DMS 273 (cell line): ENCODE results near the gene ZNF14.
"Not testable (repeated sequence)": the region's sequence is repeated elsewhere in the genome, so short reads cannot be mapped to it uniquely, and the experiment has no call there.

Source experiments
- DNase-seq: peaks from one replicate; lab custom pipeline; 2025; ENCODE audit not compliant: unreplicated experiment; lab: John Stamatoyannopoulos, UW

ZNF14 gene

GRCh38 chr19:19732579-19733501 is at the start of gene ZNF14:
ZNF14 (minus strand) TSS chr19:19733112; CDS start chr19:19732958, 154 bp downstream.
- peak; percentile 98 for DNase-seq

DNA sequence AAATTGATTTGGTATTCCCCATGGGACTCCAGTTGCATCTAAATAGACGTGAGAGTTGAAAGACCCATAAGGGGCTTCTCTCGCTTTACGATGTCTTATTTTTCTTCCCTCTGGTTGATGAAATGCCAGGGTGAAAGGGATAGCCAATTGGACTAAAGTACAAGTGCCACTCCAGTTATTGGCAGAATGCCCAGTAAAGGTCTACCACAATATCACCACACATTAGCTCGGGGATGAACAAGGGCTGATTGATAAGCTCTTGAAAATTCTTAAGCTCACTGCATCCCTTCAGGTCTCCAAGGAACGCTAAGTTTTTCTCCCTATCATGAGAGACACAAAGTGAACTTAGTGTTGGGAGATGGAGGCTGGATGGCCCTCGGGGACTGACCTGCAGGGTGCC is 48.9 kb upstream of the ZNF14 start:
- DNase-seq: not testable (repeated sequence)

DNA sequence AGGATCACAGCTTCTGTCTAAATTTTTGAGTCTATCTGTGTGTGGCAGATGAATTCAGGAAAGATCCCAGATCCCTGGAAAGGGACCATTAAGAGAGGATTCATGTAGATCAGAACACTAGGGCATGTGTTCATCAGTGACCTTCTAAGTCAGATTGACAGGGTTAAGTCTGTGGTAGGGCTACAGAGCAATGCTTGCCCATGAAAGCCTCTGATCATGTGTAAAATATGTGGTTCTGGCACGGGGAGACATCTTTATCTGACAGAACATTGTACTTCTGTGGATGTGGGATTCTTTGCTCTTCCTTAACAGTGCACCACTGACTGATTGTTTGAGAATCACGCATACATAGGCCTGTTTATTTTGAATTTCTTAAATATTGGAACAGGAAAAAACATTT is 45.8 kb upstream of the ZNF14 start:
- DNase-seq: no peak

GRCh38 chr19:19777692-19778091 is 44.8 kb upstream of the ZNF14 start:
- no peak for DNase-seq

DNA sequence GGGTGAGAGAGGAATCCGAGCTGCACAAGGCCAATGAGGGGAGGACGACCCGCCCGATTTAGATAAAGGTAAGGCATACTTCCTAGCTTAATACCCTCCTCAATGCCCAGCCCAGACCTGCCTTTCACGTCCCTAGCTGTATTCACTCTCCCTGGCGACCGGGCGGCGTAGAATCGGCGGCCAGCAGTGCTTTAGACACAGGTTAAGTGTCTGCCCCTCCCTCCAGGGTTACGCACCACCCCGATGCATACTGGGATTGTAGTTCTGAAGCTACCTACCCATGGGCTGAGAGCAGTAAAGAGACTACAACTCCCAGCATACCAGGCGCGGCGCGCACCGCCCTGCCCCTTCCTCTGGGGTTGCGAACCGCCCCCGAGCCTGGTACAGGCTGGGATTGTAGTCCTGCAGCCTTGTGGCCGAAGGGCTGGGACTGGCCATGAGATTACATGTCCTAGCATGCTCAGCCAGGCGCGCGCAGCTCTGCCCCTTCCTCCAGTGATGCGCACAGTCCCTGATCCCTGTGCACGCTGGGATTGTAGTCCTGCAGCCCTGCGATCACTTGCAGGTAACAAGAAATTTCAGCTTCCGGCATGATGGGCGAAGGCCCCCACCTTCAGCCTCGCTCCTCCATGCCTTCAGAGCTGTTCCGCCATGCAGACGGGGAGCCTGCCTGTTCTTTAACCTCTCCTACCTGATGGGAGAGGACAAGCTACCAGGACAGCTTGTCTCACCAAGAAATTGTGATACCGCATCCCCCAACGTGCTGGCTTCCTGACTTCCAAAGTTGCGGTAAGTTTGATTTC is 43.5 kb upstream of the ZNF14 start:
- peak; percentile 98 for DNase-seq

- no peak for DNase-seq
Measured at GRCh38 chr19:19775891-19776205, 42.9 kb upstream of the ZNF14 start.

GRCh38 chr19:19774354-19775033 is 41.6 kb upstream of the ZNF14 start:
- DNase-seq: peak; percentile 33

DNA sequence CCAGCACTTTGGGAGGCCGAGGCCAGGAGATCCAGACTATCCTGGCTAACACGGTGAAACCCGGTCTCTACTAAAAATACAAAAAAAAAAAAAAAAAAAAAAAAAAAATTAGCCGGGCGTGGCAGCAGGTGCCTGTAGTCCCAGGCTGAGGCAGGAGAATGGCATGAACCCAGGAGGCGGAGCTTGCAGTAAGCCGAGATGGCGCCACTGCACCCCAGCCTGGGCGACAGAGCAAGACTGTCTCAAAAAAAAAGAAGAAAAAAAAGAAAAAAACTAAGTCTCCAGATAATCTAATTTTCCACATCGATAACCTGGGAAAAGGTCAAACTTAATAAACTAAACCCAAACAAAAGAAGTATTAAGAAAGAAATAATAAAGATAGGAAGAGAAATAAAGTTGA is 39.1 kb upstream of the ZNF14 start:
- DNase-seq: not testable (repeated sequence)

- DNase-seq: not testable (repeated sequence)
Measured at GRCh38 chr19:19769971-19770370, 37.1 kb upstream of the ZNF14 start.

DNA sequence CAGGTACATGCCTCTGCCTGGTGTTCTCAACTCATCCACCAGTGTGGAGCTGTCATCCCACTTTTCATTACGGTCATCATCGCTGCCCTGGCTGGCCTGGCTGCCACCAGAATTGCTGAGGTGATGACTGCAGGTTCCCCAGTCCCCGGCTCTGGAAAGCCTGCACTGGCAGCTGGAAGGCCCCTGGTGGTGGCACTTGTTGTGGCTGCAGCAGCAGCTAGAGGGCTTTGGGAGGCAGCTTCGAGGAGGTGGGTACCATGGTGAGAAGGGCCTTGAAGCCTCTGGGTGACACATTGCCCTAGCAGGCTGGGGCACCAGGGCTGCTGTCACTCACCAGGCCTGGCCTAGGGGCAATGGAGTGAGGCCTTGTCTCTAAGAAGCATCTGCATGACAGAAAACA is 25.3 kb upstream of the ZNF14 start:
- DNase-seq: no peak

DNA sequence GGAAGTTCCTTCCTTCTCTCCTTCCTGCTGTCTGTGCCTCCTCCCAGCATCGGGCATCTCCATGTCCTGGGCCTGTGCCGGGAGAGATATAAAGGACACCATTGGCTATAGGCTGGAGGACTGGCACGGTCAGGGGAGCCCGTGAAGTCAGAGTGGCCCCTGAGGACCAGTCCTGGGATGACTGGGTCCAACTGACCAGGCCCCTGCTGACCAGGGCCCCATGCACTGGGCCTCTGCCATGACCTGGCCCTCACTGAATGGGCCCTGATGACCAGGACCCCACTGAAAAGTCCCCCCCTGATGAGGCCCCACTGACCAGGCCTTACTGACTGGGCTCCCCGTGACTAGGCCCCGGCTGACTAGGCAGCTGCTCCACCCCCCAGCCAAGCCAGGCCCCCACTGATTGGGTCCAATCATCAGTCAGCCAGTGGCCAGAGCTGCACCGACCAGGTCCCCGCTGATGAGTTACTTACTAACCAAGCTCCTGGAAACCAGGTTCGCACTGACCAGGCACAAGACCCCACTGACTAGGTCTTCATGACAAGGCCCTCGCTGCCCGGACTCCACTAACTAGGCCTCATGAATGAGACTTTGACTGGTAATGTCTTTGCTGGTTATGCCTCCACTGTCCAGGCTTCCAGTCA is 20.0 kb upstream of the ZNF14 start:
- no peak for DNase-seq

DNA sequence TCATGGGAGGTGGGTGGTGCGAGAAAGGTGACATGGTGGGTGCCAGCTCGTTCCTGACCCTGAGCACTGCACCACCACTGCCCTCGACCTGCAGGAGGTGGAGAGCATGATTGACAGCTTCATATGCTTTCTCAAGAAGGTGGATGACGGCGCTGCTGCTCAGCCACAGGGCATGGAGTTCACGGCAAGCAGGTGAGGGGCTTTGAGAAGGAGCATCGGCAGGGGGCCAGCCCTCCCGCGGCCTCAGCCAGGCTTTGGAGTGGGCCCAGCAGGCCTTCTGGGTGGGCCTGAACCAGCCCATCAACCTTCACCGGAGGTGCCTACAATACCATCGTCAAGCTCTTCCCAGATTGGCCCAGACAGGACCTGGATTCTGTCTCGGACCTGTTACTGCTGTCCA is 18.9 kb upstream of the ZNF14 start:
- DNase-seq: no peak

GRCh38 chr19:19750842-19751790 is 18.2 kb upstream of the ZNF14 start:
- DNase-seq: no peak

DNA sequence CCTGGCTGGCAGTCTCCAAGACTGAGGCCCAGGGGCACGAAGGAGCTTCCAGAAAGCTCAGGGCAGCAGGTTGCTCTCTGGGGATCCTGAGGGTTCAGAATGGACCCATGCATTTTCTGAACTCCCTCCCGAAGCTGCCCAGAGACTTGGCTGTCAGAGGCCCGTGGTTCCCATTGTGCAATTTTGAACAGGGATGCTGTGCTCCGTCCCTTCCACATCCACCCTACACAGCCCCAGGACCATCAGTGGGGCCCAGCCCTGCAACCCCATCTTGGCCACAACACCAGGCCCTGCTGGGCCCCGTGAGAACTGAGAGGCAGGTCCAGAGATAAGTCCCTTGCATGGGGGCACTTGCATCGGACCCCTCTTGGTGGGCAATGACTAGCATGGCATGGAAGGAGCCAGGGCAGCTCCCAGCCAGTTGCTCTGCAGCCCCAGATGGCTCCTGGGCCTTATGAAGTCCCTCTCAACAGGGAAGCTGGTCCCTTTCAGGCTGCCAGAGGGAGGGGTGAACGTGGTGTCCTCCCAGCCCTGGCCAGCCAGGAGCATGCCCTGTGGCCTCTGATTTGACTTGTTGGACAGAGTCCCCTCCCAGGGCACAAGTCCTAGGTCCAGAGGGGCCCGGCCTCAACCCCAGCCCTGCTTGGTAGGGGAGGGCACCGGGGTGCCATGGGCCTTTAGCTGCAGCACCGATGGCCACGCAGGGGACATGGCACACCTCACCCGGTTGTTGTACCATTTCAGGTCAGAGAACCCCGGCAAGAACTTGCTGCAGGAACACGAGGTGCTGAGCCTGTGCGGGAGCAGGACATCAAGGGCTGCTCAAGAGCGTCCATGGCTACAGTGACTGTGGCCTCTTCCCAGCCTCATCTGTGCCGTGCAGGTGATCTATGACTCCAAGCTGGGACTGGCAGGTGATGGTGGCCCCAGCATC is 17.3 kb upstream of the ZNF14 start:
- no peak for DNase-seq

DNA sequence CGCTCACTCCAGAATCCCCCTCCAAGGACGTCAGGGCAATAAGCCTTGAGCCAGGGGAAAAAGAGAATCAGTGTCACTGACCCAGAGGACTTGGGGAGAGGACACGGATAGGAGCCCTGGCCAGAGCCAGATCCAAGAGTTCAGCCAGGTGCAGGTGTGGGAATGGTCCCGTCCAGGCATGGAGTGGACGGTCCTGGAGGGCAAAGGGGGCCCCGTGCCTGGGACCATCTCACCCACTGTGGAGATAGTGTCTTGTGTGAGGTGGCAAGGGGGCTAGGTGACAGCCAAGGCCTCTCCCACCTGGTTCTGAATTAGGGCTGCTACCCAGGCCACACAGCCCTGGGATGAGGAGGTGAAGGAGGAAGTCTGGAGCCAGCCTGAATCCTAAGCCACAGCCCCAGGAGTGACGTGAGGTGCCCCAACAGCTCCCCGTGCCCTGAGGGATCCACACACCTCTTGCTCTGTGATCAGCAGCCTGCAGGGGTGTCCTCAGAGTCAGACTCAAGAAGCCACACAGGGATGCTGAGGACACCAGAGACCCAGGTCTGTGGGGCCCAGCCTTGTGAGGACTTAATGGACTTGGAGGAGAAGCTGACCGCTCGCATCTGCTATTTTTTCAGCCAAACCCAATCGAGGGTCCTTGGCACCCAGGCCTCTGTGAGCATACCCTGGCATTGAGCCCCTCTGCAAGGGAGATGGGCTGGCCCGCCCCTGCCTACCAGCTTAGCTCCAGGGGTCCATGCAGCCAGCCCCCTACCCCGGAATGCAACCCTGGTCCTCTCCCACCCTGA is 16.4 kb upstream of the ZNF14 start:
- no peak for DNase-seq

GRCh38 chr19:19748249-19748938 is 15.5 kb upstream of the ZNF14 start:
- DNase-seq: no peak

DNA sequence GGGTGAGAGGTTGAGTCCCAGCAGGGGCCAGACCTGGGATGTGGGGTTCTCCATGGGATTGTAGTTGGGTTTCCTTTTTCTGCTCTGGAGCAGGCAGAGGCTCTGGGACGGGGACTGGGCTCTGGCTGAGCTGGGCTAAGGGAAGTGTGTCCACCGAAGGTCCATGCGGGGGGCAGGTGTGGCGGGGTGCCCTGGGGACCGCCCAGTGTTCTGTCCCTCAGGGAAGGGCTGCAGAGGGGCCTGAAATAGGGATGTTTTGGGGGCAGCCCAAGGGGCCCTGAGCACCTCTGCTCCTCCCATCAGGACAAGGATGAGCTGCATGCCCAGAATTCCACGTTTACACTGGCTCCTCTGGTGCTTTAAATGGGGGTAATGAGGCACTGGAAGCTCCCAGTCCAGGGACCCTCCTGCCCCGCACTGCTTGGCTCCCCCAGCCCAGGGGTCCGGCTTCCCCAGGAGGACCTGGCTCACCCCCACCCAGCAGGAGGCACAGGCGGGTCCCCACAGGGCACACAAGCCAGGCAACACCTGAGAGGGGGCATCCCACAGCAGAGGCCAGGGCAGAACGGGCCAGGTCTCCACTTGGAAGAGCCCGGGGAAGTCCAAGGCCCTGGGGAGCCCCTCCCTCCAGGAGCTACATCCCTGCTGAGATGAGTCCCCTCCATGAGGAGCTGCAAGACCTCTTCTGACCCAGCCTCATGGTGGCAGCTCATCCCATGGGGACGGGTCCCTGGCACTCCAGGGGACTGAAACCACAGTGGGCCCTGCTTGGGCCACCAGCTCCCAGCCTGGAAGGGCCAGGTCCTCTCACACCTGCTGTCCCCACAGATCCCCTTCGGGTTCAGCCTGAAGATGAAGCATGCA is 14.7 kb upstream of the ZNF14 start:
- no peak for DNase-seq
